Coronary artery (tissue), 2 donors: ENCODE results near the gene CDH2.

ENCODE experiments used
- DNase-seq: peaks from one replicate; pipeline ENCODE4 v3.0.0-alpha.2; 2017; ENCODE audit warnings: low spot score
- H3K27ac ChIP-seq, 2 donors: fragments of 200-600 bp; sonication (generic); one replicate each; pipeline ENCODE4 v1.5.1; 2016 to 2019
- H3K4me3 ChIP-seq: fragments of 200-600 bp; sonication (generic); 2 replicates; pipeline ENCODE4 v1.5.1; 2016; ENCODE audit warnings: mild to moderate bottlenecking, moderate library complexity
- CTCF ChIP-seq: fragments of 200-600 bp; sonication (generic); IDR thresholded peaks from one replicate; pipeline ENCODE4 v1.5.1; 2019; ENCODE audit warnings: antibody characterized with exemption

Gene CDH2

GRCh38 chr18:28159055-28159454 is 17.9 kb downstream of the CDH2 start:
- DNase-seq = no peak
- Histone ChIP-seq H3K27ac (no peak overlapping the region), H3K4me3 (no peak overlapping the region)
- TF ChIP-seq CTCF = no peak

- Histone ChIP-seq H3K4me3 (peak overlapping the region; percentile 57), H3K27ac (no peak overlapping the region)
- no peak for DNase-seq
- TF ChIP-seq CTCF = no peak
Observed at GRCh38 chr18:28158083-28158581, 18.8 kb downstream of the CDH2 start.

GRCh38 chr18:28153485-28154065 is 23.4 kb downstream of the CDH2 start:
- no peak for DNase-seq
- peak overlapping the region in 1 of 2 donors; percentile 44 for H3K27ac ChIP-seq
- no peak overlapping the region for H3K4me3 ChIP-seq
- no peak for TF ChIP-seq CTCF

- H3K27ac ChIP-seq = peak overlapping the region; percentile 29 to 58
Observed at GRCh38 chr18:28152754-28153153, 24.2 kb downstream of the CDH2 start.

GRCh38 chr18:28152354-28152753 is 24.6 kb downstream of the CDH2 start:
- DNase-seq = no peak
- peak overlapping the region; percentile 29 to 58 for H3K27ac ChIP-seq
- no peak overlapping the region for H3K4me3 ChIP-seq
- no peak for TF ChIP-seq CTCF

More at GRCh38 chr18:28152754-28153153, 24.2 kb downstream of the CDH2 start:
- TF ChIP-seq CTCF = no peak
- DNase-seq = no peak
- H3K4me3 ChIP-seq = no peak overlapping the region

GRCh38 chr18:28151434-28151833 is 25.5 kb downstream of the CDH2 start:
- TF ChIP-seq CTCF = no peak
- Histone ChIP-seq H3K27ac (no peak overlapping the region), H3K4me3 (no peak overlapping the region)
- no peak for DNase-seq

- no peak for TF ChIP-seq CTCF
- no peak for DNase-seq
- Histone ChIP-seq H3K4me3 (no peak overlapping the region), H3K27ac (no peak overlapping the region)
Observed at GRCh38 chr18:28150925-28151324, 26.0 kb downstream of the CDH2 start.
